RPMI7951 (cell line): Measurements from ENCODE around the gene CERK. TPM values are rescaled to one million over a fixed set of nuclear protein-coding genes. Genes with fewer than 3 reads are reported as not detected.

ENCODE experiments used
- DNase-seq: peaks from one replicate; pipeline ENCODE4 v3.0.0-alpha.2; 2012; ENCODE audit warnings: low read depth
- total RNA-seq: library from RNA; depleted of rRNA; stranded (reverse); fragments of >200 nt; shearing (Covaris generic); gene quantifications from 2 replicates; pipeline ENCODE4 v1.2.3, GENCODE V29; 2014

CERK gene
- total RNA-seq, 1 experiment from 2014 or later = 24.0 TPM

DNA sequence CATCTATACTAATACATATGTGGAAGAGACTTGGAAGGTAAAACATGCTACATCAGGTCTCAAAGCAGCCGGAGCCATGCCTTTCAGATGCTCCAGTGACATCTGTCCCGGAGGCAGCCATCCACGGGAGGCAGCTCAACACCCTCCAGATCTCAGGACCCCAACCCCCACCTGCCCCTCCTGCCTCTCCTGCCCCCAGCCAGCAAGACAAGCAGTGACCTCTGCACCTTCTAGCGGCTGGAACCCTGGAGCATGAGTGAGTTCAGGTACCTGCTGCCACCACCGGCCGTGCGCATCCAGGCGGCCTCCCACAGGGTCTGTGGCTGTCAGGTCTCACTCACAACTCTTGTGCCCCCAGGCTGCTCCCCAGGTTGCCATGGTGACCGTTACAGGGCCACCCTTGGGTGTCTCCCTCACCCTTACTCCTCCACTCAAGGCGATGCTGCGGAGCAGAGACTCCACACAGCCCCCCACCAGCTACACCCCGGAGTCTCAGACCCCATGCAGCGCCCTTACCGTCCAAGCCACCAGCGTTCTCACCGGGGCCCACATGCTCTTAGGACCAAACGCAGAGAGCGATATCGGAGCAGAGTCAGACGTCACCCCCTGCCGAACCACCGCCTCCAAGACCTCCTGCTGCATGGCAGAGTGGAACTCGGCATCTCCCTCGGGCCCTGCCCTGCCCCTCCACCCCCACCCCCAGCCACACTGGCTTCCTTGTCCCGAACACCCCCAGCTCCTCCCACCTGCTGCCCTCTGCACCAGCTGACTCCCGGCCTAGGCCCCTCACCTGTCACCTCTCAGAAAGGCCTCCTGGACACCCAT lies 34.7 kb downstream of the CERK start:
- DNase-seq = no peak

DNA sequence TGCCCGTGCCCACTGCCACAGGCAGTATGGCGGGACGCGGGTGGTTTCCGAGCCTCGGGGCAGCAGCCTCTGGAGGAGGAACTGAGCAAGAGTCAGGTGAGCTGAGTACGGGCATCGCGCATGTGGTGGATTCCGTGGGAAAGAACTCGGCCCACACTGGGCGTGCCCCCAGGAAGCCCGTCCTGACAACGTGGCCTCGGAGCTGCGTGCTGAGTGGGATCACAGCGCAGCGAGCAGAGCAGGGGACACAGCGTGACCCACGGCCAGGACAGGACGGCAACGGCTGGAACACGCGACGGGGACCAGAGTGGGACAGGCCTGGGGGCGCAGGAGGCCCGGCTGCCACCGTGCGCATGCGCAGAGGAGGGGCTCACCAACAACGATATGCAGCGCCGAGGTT lies 36.8 kb downstream of the CERK start:
- no peak for DNase-seq

DNA sequence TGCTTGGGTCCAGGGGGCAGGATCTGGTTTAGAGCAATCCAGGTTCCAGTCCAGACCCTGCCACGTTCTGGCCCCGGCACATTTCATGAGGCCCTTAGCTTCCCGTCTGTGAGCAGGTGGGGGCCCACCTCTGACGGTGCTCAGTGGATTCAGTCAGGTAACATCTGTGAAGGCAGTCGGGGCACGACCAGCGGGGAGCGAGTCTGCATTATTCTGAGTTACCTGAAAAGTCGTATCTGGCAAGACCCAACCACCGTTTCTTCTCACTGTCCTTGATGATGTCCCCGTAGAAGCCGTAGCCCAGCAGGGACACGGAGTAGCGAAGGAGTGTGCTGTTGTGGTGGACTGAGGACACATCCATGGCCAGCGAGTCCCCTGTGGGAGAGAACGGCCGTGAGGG lies 39.0 kb downstream of the CERK start:
- no peak for DNase-seq

DNA sequence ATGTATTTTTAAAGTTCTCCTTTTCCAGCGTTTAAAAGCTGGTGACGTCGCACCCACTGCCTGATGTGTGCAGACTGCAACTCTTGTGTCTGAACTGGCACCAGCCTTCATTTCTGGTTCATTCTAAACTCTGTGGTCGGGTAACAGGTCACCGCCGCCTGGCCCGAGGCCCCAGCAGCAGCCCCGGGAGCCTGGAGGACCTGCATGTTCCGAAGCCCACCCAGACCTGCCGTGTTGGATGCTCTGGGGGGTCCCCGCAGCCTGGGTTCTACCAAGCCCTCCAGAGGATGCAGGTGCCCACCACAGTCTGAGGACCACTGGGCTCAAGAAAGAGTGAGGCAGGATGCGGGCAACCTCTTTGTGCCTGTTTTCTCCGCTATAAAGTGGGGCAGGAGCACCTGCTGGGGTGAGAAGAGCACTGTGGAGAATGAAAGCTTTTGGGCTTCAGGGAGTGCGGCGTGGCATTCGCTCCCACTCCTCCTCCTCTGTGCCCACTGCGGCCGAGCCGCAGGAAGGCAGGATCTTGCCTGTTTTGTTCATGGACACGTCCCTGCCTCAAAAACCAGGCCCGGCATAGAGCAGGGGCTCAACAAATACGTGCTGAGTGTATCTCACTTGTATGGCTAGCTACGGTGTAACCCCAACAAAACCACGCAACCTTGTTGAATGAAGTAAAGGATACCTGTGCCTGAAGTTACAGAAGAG lies 40.1 kb downstream of the CERK start:
- no peak for DNase-seq

DNA sequence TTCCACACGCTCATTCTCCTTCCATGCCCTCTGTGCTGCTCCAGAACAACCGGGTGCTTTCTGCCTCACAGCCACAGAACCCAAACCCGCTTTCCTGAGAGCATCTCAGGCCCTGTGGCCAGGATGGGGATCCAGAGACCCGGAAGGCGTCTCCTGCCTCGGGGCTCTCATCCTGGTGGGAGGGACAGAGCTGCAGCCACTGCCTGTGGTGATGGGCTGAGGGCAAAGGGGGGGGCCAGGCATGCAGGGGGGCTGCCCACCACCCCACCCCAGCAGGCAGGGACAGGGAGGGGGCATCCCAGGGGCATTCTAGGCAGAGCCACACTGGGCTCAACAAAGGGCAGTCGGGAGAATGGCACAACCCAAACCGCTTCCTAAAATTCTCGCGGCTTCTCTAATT lies 41.4 kb downstream of the CERK start:
- DNase-seq = no peak

DNA sequence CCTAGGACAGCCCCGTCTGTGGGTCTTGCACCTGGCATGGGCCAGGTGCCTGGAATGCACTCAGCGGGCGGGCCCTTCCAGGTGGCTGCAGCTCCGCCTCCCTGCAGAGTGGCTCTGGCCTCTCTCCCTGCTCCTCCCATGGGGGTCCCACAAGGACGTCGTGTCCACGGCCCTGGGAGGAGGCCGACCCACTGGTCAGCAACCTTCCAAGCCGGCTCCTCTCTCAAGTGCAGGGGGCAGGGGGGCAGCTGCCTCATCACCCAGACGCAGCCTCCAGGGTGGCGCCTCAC lies 41.9 kb downstream of the CERK start:
- DNase-seq = no peak

DNA sequence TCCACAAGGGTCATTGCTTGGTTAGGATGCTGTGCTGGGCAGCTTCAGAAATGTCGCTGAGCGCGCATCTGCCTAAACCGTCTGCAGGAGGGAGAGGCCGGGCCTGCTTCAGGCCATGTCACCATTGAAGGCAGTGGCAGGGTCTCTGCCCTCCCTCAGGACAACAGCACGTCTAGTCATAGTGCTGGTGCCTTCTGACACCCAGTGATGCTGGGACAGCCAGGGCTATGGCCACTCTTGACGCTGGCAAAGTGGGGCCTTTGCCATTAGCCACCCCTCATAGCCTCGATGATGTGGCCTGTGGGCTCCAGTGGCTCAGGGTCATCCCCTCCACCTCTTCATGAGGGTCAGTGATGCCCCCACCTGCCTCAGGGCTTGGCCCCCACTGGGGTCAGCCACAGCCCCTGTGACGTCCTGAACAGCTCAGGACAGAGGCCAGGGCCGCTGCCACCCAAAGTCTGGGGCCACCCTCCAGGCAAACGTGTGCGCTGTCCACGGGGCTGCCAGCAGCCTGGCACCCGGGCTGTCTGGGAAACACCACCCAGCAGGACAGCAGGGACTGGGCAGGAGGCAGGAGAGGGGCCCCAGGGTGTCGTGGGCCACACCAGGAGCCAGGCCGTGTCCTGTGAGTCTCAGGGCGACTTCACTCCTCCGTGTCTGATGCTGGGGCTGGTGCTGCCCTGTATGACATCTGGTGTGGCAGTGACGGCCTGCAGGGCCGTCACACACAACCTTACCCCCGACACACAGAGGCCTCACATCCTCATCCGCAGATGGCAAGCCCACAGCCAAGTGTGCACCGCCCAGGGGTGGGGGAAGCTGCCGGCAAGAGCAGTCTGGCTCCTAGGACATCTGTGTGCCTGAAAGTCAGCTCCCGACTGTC lies 42.5 kb downstream of the CERK start:
- no peak for DNase-seq

DNA sequence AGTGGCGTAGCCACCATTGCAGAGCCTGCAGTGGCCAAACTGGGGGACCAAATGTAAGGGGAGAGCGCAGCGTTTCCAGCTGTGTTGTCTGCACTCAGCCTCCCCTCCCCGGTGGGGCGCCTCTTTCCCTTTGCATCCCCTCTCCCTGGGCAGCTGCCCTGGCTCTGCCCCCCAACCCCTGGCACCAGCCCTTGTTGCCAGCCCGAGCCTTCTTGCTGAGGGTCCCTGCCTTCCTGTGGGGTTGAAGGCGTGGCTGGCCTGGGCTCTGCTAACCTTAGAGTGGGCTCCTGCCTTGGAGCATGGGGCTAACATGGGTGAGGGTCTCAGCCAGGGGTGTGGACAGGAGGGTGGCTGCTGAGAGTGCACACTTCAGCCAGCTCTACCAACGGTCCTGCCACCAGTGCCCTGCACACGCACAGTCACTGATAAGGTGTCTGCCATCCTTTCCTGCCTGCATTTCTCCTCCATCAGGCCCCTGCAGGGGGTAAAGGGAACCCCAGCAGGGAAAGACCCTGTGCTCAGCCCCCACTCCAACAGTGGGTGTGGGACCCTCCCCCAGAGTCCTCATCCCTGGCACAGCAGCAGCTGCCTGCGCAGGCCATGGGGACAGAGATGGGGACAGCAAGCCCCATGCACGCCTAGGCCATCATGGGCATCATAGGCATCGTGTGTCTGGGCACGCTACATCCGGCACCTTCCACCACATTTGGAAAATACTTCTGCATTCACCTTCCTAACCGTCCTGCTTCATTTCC lies 43.5 kb downstream of the CERK start:
- no peak for DNase-seq

DNA sequence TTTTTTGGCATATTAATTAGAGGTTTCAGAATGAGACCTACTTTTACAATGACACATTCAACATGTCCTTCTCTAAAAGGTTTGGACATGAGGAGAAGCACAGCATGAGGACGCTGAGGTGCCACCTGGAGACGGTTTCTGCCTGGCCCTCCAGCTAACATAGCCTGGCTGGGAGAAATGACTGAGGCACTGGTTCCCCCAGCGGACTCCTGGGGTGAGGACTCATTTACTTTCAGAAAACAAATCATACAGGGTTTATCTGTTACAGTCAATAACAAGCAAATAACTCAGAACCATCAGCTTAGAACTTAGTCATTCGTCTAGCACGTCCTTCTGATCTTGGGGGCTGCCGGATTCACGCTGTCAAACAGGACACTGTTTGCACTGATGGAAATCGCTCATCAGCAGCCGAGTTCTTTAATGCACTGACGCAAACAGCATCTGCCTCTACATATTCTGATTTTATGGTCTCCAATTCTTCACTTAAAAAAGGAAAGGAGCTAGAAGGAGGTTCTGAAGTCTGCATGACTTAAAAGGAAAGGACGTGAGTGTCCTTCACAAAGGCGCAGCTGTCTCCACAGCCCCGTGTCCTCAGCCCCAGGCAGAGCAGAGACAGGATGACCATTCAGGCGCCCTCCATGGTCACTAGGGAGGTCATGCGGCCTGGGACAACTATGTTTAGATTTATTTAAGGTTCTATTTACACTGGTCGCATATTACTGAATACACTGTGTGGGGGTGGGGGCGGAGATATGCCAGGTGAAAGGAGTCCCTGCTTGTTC lies 44.2 kb downstream of the CERK start:
- DNase-seq = peak; percentile 34

DNA sequence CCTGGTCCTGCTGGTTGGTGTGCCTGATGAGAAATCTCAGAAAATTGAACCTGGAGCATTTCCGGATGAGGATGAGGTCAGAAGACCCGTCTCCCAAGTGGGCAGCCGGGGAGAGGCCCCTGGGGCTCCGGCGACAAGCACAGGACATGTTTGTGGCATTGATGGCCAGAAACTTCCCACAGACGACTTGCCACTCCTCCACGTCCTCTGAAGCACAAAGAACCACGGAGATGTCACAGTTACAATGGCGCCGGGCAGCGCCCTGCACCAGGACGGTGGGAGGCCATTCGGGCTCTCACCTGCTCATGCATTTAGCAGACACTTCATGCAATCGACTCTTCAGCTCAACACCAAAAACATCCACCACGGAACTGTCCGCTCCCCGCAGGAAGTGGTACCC lies 46.5 kb downstream of the CERK start:
- no peak for DNase-seq

DNA sequence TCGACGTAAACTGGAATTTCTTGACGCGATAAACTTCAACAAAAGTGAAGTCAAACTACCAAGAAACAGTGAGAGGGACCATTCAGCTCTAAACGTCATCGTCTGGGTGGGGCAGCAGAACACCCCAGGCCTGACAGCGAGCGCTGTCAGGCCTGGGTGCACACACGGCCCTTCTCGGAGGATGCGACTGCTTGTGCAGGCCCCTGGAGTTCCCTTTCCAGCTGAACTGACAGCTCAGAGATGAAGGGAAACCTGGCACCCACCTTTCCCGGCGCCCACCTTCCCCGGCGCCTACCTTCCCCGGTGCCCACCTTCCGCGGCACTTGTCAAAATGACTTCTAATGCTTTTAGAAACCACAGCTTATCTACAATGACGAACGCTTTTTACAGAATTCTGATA lies 47.9 kb downstream of the CERK start:
- DNase-seq = no peak

DNA sequence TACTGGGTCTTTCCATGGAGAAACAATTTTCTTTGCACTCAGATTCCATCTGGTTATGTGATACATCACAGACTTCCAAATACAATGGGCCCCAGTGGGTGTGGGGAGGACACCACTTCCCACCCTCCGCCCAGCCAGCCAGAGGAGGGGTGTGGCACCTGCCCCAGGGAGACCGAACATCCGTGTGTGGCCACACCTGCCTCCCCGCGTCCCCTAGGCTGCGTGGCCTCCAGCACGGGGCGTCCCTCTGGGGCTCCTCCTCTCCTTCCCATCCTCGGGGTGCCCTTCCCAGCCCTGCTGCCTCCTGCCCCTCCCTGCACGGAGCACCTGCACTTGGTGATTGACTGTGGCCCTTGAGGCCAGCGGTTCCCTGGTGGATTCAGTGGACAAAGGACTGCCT lies 49.1 kb downstream of the CERK start:
- DNase-seq = no peak

DNA sequence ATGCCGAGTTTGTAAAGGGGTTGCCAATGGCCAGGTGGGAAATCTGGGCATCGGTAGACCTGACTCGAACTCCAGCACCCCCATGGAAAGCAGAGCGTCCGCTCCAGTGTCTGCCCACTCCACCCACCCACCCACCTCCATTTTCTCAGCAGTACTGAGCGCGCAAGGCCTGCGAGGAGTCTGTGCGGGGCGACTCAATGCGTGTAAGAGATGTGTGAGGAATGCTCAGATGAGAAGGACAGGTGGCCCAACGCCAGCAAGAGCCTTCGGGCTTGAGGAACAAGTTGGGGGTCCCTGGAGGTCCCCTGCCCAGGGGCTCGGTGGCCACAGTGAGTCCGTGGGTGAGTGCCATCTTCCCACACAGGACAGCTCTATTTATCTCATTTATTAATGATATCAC lies 50.6 kb downstream of the CERK start:
- no peak for DNase-seq

DNA sequence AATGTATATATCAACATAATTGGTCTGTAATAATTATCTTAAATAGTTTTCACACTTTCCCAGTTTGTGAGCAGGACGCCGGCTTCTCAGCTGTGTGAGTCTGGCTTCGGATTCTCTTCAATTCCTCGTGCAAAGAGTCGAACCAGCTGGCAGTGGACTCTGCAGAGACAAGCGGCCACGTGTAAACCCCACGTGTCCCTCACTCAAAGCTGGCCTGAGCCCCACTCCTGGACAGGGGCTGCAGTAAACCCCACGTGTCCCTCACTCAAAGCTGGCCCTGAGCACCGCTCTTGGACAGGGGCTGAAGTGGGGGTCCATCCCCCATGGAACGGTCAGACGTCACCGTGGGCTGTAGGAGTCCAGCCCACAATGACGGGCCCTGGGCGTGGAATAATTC lies 51.0 kb downstream of the CERK start:
- DNase-seq = no peak

DNA sequence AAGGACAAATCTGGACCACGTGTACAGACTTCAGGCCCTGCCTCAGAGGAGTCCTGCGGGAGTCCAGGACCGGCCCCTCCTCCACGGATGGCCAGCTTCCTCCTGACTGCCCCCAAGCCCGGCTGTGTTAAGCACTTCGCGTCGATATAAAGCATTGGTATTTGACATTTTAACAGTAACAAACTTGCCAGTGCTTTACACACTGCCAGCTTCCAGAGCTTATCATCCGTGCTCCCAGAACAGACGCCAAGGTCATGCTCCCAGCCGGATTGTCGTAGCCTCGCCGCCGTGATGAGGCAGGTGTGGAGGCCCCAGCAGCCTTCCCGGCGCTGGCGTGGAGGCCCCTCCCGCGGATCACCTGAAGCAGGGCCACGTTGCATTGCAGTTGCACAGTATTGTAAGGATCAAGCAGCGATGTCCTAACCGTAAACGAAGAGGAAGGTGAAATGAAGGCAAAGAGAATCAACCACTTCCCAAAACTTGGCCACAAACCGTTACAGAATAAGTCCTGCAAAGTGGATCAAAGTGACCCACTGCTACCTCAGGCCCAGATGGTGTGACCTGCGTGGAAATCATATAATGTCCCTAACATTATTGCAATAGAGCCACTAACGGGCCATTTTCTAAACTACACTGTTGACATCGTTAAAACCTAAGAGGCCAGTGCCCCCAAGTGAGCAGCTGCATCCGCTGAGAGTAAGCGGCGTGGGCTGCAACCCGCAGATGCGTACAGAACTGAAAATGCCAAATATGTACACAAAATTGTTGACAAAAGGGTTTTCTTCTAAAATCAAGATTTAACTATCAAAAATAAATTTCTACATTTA lies 51.6 kb downstream of the CERK start:
- DNase-seq = no peak

DNA sequence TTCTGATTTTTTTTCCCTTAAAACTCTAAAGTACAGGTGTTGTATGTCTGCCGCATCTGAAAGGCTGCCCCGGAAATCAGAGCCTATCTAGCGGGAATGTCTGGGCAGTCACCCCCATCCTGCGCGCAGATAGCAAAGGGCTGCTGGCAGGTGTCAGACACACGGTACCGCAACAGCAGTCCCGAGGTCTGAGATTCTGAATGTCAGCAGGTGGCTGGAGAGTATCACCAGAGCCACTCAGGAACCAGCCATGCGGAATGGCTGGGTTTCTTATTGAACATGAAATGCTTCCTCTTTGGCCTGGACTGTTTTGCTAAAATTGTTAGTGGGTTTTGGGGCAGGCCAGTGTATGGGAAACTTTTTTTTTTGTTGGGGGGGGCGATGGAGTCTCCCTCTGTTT lies 53.3 kb downstream of the CERK start:
- DNase-seq = no peak

DNA sequence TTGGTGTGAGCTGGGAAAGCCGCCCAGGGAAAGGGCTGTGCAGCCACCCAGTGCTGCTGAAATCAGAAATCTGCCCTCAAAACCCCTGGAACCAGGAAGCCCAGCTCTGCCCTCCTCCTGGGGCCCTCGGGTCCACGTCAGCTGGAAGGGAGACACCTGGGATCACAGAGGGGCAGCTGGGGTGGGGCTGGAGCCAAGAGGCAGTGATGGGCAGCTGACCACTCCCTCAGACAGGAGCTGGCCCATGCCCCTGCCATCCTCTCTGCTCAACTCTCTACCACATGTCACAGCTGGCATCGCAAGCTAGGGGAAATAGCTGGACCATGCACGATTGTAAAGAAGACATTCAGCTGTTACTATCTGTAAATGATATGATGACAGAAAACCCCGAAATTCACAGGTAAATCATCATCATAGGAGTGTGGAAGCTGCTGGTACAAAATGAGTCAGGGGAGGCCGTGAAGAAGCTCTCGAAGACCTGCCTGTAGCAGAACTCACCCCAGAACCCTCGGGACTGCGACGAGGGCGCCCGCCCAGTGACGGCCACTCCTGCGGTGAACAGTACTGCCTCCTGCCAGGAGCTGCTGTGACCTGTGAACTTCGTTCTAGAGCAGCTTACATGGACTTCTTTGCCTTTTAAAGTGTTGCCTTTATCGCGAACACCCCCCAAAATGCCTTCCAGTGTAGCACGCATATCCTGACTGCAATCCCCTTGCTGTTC lies 55.9 kb downstream of the CERK start:
- DNase-seq = no peak

DNA sequence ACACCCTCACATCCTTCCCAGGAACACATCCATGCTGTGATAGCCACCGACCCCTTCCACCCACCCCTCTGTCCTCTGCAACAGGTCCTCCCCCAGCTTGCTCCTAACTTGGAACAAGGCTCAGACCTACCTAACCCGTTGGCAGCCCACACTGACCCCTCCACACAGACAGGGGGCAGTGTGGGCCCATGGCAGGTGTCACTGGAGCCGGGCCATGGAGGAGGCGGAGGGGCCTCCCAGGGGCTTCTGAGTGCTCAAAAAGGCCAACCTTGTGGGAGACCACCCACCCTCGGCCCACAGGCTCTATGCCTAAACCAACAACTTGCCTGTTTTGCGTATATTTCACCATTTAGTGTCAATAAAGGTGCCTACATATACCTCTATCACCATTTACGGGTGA lies 57.0 kb downstream of the CERK start:
- DNase-seq = no peak

DNA sequence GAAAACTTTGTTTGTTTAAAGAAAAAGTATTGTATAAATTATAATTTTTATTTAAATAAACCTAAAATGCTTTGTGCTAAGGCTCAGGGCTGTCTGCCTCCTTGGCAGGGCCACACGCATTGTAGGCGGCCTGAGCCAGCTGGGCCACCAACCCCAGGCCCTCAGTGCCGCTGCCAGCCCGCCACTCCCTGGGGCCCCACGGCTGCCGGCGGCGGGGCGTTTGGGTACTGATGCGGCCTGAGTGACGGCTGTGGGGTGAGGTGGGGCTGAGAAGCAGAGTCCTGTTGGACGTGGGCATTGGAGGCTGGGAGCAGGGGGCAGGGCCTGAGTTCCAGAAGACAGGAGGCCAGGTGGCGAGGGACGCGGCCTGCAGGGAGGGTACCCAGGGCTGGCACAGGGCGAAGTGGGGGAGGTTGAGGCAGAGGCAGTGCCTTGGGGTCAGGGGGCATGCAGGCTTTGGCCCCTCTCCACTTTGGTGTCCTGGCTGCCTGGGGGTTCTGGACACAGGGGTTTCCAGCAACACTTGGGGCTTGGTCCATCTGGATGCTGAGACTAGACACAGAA lies 58.3 kb downstream of the CERK start:
- DNase-seq = no peak
